Measurements from ENCODE around the gene DUSP28.

DUSP28 gene

DNA sequence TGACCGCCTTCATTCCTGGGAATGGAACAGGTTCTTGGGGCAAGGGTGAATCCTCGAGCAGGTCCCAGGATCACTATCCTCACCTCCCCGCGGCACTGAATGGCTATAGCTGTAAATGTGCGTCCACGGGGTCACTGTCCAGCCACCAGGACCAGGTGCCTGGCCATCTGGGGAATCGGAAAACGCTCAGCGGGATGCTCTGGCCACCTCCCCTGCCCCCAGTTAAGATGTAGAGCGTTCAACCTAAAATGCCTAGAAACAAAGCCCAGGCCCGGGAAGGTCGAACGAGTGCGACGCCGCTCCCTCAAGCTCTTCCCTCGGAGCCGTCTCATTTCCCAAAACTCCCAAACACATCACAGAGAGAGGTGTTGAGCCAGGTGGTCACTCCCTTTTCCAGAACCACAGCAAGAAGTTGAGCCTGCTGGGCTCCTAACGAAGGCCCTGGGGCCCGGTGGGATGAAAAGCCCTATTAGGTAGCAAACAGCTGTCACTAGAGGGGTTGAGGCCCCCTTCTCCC, 25.6 kb downstream of the DUSP28 start:
- DNase-seq (ENCODE audit: low read depth in 3 of 3) = no peak

DNA sequence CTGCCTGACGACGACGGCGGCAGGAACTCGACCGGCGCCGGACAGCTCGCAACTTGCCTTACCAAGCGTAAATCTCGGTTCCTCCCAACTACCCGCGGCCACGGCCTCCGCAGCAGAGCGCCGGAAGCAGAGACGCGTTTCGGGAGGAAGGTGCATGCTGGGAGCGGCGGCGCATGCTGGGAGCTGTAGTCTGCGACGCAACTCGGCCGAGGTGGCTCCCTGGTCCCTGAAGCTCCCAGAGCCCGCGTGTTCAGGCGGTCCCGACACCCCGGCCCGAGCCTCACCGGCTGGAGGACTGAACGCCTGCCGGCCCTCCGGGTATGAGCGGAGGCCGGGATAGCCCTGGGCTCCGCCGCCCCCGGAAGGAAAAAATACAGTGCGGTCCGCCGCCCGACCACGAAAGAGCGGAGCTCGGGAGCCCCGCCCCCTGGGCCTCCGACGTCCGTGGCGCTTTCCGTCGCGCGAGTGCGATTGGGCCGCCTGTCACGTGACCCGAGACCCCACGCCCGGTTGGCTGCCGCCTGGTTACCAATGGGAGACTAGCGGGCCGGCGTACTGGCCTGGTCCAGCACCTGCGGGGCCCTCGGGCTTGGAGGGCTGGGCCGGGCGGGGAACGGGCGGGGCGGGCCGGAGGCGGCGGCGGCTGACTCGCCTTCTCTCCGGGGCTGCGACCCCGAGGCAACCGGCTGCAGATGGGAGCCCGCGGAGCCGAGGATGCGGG, 26.2 kb downstream of the DUSP28 start, which contains the start of gene CAPN10:
CAPN10 (plus strand) TSS at position 537 of the 721 bp plus-strand sequence; CDS start at position 715, 178 bp downstream.
- DNase-seq (ENCODE audit: low read depth in 3 of 3) = peak; percentile 91 to 95 (median 91)

DNA sequence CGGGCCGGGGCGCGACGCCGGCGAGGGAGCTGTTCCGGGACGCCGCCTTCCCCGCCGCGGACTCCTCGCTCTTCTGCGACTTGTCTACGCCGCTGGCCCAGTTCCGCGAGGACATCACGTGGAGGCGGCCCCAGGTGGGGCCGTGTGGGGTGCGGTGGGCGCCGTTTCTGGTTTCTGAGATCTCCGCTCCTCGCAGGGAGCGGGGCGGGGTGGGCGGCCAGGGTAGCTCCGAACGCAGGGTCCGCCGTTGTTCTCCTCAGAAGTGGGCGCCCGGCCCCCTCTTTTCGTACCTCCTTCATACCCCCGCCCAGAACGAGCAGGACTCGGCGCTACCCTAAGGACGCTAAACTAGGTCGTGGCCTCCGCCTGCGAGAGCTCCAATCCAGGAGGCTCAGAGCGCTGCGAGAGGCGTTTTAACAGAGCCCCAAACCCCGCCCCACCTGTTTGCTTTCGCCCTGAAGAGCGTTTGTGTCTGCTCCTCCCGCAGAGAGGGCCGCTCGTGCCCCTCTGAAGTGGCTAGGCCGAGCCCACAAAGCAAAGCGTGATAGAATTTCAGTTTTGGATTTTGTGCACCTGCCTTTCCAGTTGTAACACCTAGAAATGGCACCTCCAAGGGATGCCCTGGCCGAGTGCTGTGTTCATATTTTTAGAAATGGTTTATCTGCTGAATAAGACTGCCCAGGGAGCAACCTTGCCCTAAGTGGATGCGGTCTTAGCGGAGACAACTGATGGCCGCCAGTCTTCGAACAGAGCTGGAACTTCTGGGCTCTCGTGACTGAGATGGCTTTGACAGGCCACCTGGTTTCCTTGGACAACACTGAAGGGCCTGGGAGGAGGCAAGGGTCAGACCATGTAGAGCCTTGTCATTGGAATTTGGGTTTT, 27.0 kb downstream of the DUSP28 start:
- DNase-seq (ENCODE audit: low read depth in 3 of 3) = peak in 2 of 3 experiments; percentile 28 to 46

DNA sequence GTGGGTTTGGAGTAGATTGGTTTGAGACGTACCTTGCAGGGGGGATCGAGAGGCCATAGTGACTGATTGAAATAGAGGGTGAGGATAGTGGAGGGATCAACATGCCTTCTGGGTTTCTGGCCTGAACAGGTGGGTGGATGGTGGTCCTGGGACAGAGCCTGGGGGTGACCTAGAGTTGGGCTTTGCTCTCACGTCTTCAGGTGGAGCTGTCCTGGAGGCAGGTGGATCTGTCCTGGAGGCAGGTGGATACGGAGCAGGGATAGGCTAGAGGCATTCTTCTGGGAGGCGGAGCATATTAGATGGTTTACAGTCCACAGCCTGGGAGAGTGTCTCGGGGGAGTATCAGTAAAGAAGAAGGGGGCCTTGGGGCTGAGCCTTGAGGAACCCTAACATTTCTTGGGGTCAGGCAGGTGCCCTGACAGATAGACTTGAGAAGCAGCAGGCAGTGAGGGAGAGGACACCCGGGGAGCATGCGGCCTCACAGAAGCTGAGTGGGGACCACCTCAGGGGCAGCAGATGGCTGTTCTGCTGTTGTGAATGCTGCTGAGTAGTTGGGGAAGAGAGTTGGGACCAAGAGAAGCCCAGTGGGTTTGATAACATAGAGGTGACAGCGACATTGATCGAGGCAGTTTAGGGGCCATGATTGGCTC, 28.0 kb downstream of the DUSP28 start:
- no peak for DNase-seq (ENCODE audit: low read depth in 3 of 3)

DNA sequence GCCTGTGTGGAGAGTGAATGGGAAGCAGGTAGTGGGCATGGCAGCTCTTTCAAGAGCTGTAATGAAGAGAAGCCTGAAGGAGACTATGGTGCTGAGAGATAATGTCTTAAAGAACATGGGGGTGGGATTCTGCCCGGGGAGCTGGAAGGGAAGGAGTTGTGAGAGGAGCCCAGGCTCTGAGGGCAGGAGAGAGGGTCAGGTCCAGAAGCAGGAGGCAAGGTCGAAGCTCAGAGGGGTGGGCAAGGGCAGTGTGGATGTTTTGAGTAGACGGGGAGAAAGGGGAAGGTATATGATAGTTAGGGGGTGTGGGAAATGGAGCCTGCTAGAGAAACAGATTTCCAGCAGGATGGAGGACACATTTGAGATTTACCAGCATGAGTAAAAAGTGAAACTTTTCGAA, 28.5 kb downstream of the DUSP28 start:
- DNase-seq (ENCODE audit: low read depth in 3 of 3) = no peak

DNA sequence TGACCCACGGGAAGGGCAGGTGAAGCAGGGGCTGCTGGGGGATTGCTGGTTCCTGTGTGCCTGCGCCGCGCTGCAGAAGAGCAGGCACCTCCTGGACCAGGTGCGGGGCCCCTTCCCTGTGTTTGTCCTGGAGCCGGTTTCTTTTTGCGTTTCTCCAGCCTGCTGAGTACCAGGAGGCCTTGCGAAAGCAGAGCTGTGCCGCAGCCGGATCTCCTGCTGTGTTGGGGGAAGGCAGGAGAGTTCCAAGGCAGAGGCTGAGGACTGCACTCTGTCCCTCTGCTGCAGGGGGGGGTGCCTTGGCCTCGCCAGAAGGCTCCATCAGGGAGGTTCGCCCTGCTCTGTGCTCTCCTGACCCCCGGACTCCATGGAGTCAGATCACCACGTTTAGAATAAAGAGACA, 29.2 kb downstream of the DUSP28 start:
- DNase-seq (ENCODE audit: low read depth in 3 of 3) = no peak

DNA sequence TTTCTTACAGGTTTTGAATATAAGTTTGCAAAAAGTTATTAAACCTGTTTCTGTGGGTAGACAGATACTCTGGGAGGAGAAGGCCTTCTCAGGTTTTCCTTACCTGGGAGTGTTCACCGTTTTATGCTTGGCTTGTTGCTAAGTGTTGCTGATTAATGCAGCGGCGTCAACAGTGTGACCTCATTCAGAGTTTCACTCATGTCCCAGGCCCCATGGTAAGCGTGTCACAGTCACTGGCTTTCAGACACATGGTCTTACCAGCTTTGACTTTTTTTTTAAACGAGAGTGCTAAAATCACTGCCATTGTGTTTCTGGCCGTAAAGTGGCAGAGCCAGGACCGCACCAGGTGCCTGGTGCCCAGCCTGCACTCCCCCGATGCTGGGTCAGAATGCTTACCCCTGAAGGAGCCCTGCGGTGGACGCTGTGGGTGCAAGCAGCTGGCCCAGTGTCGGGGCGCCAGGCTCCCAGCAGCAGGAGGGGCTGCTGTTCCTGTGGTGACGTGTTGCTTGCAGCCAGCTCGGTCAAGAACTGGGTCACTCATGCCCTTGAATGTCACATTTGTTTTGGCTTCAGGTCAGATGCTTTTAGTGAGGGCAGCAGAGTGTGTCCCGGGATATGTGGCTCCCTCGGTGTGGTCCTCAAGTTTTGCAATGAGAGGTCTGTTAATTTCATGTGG, 29.8 kb downstream of the DUSP28 start:
- DNase-seq (ENCODE audit: low read depth in 3 of 3) = no peak

DNA sequence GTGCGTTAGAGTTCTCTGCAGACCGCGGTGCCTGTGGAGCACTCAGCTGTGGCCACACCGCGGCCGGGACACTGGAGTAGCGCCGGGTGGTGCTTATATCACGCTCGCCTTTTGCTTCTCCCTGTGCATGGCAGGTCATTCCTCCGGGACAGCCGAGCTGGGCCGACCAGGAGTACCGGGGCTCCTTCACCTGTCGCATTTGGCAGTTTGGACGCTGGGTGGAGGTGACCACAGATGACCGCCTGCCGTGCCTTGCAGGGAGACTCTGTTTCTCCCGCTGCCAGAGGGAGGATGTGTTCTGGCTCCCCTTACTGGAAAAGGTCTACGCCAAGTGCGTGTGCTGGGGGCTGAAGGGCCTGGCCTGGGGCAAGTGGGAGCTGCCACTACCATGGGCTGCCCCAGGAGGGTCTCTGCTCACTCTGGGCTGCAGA, 30.5 kb downstream of the DUSP28 start:
- DNase-seq (ENCODE audit: low read depth in 3 of 3) = no peak

DNA sequence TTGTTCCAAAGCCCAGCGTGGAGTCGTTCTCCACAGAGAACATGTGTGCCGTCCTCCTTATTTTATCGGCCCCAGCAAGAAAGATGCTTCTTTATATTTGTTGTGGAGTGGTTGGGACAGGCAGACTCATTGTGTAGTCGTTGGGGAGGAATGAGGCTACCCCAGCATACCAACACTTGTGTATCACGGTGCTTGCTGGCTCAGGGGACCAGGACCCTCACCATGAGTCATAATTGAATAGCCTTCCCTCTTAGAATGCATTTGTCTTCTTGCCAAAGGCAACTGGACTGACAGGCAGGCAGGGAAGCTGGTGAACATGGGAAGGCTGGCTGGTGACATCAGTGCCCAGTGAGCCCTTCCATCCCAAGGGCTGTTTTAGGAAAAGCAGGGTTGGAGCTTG, 31.1 kb downstream of the DUSP28 start:
- no peak for DNase-seq (ENCODE audit: low read depth in 3 of 3)

DNA sequence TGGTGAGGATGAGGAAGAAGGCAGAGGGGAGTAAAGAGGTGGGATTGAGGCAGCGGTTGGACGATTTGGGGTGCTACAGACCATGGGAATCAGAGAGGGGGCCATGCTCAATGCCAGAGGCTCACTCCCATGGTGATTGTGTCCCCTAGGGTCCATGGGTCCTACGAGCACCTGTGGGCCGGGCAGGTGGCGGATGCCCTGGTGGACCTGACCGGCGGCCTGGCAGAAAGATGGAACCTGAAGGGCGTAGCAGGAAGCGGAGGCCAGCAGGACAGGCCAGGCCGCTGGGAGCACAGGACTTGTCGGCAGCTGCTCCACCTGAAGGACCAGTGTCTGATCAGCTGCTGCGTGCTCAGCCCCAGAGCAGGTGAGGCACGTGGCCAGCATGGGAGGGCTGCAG, 31.6 kb downstream of the DUSP28 start:
- no peak for DNase-seq (ENCODE audit: low read depth in 3 of 3)

DNA sequence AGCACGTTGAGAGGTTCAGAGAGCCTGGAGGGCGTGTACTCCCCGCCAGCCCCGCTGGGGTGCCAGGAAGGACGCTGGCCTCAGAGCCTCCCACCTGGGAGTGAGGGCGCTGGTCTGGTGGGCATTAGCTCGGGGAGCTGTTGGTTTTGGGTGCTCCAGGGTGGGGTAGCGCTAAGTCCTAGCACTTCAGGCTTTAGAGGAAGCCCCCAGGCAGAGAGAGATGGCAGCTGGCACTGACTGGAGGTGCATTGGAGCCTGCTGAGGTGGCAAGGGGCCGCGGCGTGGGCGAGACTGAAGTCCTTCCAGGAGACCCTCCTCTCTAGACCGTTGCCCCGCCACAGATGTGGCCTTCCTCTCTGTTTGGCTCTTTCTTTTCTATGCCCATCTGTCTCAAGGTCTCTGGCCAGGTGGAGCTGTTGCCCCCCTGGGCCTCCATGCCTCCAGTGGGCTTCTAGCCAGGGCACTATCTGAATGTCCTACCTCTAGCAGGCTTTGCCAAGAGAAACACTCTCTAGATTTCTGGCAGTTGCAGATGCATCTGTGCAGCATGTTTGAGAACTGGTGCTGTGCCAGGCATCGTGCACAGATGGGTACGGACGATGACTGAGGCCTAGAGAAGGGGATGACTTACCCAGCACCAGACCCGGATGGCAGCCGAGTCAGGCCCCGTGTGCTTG, 33.0 kb downstream of the DUSP28 start:
- DNase-seq (ENCODE audit: low read depth in 3 of 3) = no peak

DNA sequence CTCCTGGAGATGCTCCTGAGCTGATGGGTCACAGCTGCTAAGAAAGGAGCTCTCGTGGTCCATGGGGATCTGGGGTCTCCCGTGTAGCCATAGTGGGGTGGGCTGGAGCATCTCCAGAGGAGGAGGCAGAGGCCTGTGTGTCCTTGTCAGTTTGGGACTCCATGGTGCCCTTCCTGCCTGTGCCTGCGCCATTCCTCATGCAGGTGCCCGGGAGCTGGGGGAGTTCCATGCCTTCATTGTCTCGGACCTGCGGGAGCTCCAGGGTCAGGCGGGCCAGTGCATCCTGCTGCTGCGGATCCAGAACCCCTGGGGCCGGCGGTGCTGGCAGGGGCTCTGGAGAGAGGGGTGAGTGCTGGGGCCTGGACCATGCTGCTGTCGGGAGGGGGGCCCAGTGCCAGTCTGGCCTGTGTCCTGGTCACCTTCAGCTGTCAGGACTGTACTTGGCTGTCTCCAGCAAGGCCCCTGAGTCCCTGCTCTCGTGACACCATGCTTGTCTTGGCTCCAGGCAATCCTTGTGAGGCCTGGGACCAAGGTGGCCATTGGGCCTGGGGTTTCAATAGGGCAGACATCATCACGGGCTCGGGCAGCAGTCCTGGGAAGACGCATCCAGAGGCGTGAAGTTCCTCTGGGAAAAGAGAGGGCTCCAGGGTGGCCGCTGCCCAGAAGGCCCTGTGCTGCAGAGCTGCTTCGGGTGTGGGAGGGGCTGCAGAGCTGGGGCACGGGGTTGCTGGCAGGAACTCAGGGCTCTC, 33.7 kb downstream of the DUSP28 start:
- DNase-seq (ENCODE audit: low read depth in 3 of 3) = no peak

DNA sequence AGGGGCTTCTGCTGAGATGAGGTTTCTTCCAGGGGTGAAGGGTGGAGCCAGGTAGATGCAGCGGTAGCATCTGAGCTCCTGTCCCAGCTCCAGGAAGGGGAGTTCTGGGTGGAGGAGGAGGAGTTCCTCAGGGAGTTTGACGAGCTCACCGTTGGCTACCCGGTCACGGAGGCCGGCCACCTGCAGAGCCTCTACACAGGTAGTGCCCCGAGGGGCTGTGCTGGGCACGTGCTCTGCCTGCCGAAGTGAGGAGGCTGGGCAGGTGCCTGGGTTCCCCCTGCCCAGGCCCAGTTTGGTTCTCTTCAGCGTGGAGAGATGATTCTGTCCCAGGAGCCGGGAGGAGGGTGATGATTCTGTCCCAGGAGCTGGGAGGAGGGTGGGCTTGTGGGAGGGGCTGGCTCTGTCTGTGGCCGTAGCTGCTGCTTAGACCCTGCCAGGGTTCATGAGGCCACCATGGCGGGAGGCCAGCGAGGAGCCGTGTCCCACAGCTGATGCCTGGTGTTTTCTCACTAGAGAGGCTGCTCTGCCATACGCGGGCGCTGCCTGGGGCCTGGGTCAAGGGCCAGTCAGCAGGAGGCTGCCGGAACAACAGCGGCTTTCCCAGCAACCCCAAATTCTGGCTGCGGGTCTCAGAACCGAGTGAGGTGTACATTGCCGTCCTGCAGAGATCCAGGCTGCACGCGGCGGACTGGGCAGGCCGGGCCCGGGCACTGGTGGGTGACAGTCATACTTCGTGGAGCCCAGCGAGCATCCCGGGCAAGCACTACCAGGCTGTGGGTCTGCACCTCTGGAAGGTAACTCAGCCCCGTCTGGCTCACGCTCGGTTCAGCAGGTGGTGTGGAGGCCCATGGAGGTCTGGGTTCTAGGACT, 34.6 kb downstream of the DUSP28 start:
- DNase-seq (ENCODE audit: low read depth in 3 of 3) = no peak

DNA sequence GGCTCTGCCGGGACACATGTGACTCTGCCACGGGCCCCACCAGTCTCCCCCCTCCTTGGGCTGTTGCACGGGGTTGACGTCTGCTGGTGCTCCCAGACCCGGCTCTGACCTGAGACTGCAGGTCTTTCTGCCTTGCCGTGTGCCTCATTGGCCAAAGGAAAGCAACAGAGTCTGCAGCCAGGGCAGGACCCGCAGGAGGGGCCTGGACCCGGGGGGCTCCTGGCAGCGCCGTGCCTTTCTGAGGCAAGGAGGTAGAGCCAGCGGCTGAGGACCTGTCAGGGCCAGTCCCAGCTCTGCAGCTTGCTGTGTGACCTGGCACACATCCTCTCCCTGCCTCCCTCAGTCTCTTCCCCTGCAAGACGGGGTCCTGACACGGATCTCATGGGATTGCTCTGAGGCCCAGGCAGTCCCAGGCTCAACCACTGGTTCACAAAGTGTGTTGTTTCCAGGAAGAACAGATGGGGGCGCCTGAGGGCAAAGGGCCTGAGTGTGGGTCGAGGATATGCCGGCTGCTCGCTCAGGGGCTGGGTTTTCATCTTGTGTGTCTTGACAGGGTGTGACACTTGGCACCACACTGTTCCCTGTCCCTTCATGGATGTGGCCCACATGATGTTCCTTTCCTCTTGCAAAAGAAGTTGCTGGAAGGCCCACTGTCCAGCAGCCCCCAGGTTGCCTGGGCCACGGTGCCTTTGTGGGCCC, 35.4 kb downstream of the DUSP28 start:
- DNase-seq (ENCODE audit: low read depth in 3 of 3) = no peak

DNA sequence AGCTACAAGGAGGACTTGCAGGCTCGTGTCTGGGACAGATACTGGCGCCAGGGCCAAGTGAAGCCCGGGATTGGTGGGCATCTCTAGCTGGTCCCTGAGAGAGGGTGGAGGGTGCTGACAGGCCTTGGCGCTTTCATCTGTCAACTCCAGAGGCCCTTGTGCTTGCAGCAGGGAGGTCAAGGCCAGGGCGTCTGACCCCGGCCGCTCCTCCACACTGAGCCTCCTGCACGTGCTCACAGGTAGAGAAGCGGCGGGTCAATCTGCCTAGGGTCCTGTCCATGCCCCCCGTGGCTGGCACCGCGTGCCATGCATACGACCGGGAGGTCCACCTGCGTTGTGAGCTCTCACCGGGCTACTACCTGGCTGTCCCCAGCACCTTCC, 35.9 kb downstream of the DUSP28 start:
- no peak for DNase-seq (ENCODE audit: low read depth in 3 of 3)

DNA sequence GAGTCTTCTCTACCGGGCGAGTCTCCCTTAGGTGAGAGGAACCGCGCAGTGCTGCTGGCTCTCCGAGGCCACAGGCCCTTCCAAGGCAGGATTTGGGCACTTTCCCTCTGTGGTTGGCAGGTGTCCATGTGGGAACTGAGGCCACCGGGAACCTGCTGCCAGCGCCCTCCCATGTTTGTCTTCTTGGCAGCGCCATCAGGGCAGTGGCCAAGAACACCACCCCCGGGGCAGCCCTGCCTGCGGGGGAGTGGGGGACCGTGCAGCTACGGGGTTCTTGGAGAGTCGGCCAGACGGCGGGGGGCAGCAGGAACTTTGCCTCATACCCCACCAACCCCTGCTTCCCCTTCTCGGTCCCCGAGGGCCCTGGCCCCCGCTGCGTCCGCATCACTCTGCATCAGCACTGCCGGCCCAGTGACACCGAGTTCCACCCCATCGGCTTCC, 36.4 kb downstream of the DUSP28 start:
- DNase-seq (ENCODE audit: low read depth in 3 of 3) = no peak

DNA sequence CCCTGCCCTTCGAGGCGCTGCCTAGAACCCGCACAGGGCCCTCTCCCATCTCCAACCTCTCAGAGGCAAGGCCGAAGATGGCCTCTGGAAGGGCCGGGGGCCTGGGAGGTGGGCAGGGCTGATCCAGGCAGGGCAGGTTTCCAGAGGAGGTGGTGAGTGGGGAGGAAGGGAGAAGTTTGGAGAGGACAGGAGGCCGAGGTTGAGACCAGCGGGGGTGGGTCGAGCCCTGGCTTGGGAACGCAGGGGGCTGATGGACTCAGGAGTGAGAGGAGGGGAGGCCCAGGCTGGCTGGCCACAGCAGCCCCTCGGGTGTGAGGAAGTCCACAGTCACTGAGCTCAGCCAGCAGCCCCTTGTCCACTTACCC, 36.9 kb downstream of the DUSP28 start:
- DNase-seq (ENCODE audit: low read depth in 3 of 3) = no peak

DNA sequence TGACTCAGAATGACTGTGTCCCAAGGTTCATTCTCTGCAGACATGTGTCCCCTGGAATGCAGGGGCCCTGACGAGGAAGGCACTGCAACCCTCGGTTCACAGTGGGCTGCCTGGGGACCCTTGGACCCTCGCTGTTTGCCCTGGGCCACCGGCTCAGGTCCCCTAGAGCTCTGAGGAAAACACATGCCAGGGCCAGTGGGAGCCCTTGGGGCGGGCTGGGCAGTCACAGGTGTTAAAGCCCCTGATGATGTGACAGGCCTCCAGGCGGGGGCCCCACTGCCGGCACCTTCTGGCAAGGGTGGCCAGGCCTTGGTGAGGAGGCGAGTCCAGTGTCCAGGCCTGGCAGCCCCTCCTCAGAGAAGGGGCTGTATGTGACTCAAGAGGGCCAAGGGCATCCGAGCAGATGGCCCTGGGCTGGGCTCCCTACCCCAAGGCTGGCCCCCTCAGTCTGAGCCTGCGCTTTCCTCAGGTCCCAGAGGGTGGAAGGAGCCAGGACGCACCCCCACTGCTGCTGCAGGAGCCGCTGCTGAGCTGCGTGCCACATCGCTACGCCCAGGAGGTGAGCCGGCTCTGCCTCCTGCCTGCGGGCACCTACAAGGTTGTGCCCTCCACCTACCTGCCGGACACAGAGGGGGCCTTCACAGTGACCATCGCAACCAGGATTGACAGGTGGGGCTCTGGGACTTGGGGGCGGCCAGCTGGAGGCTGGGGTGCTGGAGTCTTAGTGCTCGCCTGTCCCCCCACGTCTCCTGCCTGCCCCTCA, 37.4 kb downstream of the DUSP28 start:
- no peak for DNase-seq (ENCODE audit: low read depth in 3 of 3)
